GM19324 (cell line): Measurements from ENCODE around the gene TMUB1.
"Not testable (repeated sequence)": the region's sequence is repeated elsewhere in the genome, so short reads cannot be mapped to it uniquely, and the experiment has no call there.

Experiments used
- ATAC-seq: cut with Tn5 transposase; IDR thresholded peaks from one replicate; pipeline ENCODE4 v1.9.1; 2021; ENCODE audit warnings: mild to moderate bottlenecking, moderate library complexity; ENCODE audit not compliant: unreplicated experiment, low FRiP score

Gene TMUB1

DNA sequence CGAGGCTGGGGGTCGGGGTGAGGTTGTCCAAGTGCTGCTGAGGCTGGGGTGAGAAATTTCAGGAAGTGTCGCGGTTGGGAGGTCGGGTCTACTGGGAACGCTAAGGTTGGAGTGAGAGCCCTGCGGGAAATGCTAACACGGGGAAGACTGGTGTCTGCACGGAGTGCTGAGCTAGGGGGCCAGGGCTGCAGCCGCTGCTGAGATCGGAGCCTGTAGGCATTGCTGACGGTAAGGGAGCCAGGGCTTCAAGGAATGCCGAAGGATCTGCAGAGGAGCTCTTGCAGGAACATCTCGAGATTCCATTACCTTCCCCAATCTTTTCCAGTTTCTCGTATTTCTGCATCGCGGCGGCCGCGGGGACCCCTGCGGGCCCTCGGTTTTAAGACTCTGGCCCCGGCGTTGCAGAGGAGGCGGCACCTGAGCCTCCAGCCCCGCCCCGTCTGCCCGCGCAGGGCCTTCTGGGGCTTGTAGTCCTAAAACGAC lies 25.7 kb downstream of the TMUB1 start, which contains the start of gene CDK5:
Gene CDK5 (minus strand): TSS at position 392 of the 483 bp plus-strand sequence. CDS start 49 bp downstream, at position 343.
- peak; percentile 7 for ATAC-seq

DNA sequence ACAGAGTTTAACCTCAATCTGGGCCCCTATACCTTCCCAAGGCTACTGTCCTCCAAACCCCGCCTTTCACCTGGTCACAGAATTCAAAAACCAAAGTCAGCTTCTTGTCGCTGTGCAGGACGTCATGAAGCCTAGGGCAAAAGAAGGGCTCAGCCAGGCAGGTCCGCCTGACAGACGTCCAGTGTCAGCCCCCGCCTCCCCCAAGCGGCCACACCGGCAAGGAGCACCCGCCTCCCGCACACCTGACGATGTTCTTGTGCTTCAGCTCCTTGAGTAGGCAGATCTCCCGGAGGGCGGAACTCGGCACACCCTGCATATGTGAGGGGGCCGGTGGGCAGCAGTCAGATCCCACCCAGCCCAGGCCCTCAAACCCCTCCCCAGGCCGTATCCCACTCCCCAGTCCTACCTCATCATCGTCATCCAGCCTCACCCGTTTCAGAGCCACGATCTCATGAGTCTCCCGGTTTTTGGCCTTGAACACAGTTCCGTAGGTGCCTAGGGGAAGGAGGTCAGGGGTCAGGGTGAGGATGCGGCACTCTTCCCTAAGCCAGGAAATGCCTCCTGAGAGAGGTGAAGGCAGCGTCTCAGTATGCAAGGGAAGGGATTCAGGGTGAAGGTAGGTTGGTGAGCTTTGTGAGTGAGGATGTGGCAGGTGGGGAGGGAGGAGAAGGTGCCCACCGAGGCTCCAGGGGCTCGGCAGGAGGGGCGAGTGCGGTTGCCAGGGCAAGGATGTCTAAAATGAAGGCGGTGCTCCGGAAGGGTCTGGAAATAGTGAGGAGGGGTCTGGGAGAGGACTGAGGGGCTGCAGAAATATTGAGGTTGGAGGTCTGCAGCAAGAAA lies 26.4 kb downstream of the TMUB1 start:
- ATAC-seq, result no peak

DNA sequence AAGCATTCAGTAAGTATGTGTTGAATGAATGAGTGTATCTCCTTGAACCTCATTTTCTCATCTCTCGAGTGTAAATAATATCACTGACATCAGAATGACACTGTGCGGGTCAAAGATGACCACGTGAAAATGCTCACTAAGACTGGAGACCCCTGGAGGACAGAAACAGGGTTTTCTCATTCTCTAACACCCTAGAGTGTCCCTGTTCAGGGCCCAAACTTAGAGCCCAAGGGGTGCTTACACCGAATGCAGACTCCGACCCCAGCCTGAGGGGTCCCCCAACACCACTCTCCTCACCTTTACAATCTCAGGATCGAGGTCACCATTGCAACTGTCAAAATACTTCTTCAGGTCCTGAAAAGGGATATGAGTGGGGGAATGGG lies 27.0 kb downstream of the TMUB1 start:
- no peak for ATAC-seq

DNA sequence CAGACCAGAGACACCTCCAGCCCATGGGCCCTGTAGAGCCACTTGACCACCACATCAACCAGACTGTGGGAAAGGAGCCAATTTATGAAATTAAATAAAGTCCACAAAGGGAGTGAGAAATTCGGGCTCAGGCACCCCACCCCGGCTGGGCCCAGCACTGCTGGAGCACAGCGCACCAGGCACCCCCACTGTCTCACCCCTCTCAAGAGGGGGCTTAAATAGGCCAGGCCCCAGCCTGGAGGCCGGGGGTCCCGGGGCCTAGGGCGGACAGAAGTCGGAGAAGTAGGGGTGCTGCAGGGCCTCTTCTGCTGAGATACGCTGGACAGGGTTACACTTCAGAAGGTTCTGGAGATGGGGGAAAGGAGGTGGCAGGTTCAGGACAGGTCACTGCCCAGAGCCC lies 29.5 kb downstream of the TMUB1 start:
- ATAC-seq, result no peak

DNA sequence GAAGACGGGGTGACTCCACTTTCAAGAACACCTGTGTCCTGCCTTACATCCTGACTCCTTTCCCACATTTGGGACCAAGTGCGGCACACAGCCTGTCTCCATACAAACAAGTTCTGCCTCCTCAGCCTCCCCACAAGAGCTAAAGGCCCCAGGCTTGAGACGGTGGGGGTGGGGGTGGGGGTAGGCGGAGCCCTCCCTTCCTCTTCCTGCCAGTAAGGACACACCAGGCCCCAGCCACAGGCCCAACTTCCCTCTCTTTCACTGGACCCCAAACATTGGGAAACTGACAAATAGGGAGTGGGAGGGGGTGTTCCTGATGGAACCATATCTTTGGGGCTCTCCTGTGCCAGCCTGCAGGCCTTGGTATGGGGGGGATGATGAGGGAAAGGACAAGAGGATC lies 30.2 kb downstream of the TMUB1 start:
- no peak for ATAC-seq

DNA sequence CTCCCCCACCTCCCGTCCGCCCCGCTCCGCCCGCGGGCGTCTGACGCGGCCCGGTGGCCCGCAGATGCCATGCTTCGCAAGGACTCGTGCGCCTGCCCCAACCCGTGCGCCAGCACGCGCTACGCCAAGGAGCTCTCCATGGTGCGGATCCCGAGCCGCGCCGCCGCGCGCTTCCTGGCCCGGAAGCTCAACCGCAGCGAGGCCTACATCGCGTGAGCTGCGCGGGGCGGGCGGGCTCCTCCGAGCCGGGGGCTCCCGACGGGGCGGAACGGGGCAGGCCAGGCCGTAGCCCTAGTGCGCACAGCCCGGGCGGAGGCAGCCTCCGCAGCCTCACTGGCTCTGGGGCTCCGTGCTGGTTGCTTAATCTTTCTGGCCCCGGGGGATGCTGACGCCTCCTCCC lies 32.2 kb downstream of the TMUB1 start:
- no peak for ATAC-seq

DNA sequence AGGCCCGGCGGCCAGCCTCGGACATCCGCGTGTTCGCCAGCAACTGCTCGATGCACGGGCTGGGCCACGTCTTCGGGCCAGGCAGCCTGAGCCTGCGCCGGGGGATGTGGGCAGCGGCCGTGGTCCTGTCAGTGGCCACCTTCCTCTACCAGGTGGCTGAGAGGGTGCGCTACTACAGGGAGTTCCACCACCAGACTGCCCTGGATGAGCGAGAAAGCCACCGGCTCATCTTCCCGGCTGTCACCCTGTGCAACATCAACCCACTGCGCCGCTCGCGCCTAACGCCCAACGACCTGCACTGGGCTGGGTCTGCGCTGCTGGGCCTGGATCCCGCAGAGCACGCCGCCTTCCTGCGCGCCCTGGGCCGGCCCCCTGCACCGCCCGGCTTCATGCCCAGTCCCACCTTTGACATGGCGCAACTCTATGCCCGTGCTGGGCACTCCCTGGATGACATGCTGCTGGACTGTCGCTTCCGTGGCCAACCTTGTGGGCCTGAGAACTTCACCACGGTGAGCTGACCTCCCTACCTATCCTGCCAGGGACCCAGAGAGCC lies 34.3 kb downstream of the TMUB1 start:
- no peak for ATAC-seq

DNA sequence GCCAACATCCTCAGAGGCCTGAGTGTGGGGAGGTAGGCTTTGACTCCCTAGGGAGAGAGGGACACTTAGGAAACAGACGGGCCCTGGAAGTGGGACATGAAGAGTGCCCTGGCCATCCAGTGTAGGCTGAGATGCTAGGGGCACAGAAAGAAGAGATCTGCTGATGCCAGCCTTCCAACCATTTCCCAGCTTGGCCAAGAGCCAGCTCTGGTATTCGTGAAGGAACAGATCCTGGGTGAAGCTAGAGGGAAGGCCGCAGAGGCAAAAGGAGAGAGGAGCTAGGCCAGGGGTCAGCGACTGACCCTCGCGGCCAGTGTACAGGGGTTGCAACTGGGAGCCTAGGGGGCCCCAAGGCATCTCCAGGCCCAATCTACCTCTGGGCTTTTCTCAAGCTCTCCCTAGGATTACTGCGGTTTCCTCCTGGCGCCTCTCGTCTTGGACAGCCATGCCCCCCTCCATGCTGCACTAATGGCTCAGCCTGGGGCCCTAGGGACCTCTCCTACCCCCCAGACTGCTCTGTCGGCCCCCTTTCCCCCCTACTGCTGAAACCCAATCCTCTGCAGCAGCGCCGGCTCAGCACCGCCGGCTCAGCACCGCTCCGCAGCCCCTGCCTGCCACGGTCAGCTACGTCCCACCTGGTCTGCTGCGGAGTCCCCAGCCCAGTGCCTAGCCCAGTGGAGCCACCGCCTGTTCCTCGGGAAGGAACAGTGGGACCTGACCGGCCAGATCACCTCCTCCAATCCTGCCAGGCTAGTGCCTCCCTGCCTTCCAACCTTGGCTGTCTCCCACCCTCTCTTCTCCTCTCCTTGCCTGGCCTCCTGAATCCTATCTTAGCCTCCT lies 35.1 kb downstream of the TMUB1 start, which contains the start of gene ASIC3:
Gene ASIC3 (plus strand): TSS at position 556 of the 840 bp plus-strand sequence. CDS start 355 bp downstream, outside the sequence.
- ATAC-seq, result no peak

DNA sequence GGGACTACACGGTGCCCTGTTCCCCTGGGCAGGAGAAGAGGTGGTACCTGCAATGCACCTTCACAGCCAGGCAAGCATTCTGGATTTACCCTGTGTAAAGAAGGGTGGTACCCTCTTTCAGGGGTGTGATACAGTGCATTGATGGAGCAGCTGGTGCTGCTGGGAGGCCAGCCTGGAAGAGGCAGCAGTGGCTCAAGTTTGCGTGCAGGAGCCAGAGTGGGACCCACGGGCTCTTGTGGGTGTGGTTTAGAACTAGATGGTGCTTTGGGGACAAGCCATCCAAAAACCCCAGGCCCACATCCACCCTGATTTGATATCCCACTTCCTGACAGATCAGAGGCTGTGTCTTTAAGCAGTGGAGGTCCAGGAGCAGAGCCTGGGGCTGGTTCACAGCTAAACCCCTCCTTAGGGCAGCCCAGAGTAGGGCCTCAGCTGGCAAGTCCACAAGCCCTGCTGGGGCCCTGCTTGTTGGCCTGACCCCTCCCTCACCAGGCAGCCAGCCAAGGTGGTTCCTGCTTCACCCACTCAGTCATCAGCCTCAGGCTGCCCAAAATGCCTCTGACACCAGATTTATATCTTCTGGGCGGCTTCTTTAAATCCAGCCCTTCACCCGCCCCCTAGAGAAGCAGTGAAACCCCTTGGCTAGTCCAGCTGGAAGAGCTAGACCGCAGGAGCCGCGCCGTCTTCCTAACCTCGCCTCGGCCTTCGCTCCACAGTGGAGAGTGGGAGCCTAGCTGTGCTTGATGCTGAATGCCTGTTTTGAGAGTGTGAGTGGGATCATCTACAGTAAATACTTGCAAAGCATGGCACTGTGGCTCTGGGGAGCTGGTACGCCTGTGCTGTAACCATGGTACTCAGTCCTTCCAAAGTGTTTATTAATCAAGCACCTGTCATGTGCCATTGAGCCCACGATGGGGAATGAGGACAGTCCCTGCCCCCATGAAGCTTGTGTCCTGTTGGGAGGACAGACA lies 36.4 kb downstream of the TMUB1 start:
- no peak for ATAC-seq

DNA sequence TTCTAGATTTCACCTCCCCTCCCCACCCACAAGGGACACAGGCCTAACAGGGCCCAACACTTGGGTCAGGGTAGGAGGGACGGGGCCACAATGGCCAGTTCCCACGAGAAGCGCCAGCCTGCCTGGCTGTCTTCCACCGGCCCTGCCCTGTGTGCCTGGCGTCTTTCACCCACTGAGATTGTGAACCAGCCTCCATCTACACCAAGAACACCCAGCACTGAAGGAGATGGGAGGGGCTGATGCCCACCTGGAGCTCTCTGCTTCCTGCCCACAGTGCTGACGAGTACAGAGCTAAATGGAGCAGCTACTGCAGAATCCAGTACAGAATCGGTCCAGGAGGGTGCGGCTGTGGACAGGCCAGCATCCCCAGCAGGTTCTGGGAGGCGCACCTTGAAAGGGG lies 37.3 kb downstream of the TMUB1 start:
- no peak for ATAC-seq

DNA sequence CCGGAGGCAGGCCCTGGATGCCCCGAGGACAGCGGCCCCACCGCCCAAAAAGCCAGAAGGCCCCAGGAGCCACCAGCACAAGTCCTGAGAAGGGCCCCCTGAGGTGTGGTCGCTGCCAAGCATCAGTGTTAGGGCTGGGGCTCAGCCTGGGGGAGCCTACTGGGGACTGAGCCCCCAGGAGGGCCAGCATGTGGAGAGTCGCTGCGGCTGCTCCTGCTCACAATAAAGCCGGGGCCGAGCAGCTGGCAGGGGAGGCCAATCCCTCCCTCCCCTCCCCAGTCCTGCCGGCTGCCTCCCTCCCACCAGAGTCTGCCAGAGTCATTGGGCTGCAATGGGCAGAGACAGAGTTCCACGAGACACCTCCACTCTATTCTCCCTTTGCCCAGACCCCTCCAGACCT lies 38.0 kb downstream of the TMUB1 start:
- ATAC-seq, result no peak

DNA sequence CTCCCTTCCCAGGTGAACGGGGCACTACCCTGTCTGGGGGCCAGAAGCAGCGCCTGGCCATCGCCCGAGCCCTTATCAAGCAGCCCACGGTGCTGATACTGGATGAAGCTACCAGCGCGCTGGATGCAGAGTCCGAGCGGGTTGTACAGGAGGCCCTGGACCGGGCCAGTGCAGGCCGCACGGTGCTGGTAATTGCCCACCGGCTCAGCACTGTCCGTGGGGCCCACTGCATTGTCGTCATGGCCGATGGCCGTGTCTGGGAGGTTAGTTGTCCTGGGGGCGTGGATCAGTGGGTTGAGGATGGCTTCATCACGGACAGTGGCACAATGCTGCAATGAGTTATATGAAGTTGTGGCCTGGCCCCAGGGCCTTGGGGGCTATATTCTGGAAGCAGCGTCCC lies 39.3 kb downstream of the TMUB1 start:
- ATAC-seq, result no peak

DNA sequence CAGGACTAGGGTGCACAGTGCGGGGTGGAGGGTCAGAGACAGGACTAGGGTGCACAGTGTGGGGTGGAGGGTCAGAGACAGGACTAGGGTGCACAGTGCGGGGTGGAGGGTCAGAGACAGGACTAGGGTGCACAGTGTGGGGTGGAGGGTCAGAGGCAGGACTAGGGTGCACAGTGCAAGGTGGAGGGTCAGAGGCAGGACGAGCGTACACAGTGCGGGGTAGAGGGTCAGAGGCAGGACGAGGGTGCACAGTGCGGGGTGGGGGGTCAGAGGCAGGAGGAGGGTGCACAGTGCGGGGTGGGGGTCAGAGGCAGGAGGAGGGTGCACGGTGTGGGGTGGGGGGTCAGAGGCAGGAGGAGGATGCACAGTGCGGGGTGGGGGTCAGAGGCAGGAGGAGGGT lies 39.8 kb downstream of the TMUB1 start:
- not testable (repeated sequence) for ATAC-seq

DNA sequence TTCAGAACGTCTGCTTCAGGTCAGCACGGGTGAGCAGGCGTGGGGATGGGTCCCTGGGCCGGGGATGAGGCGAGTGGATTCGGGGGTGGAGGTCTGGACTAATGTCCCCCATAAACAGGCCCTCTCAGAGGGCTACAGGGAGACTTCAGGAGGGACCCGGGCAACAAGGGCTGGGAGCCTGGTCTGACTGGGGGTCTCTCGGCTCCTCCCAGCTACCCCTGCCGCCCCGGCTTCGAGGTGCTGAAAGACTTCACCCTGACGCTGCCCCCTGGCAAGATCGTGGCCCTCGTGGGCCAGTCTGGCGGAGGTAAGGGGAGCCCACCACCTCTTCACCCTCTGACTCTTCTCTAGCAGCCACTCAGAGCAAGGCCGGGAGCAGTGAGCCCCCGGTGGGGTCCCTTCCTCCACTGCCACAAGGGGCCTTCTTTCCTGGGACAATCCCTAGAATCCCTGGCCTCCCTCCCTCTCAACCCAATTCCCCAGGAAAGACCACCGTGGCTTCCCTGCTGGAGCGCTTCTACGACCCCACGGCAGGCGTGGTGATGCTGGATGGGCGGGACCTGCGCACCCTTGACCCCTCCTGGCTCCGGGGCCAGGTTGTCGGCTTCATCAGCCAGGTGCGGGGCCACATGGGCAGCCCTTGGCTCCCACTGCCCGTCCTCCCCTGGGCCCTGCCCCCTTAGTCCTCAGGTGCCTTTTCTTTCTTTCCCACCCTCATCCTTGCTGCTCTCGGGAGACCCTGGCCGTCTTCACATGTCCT lies 42.5 kb downstream of the TMUB1 start:
- no peak for ATAC-seq

DNA sequence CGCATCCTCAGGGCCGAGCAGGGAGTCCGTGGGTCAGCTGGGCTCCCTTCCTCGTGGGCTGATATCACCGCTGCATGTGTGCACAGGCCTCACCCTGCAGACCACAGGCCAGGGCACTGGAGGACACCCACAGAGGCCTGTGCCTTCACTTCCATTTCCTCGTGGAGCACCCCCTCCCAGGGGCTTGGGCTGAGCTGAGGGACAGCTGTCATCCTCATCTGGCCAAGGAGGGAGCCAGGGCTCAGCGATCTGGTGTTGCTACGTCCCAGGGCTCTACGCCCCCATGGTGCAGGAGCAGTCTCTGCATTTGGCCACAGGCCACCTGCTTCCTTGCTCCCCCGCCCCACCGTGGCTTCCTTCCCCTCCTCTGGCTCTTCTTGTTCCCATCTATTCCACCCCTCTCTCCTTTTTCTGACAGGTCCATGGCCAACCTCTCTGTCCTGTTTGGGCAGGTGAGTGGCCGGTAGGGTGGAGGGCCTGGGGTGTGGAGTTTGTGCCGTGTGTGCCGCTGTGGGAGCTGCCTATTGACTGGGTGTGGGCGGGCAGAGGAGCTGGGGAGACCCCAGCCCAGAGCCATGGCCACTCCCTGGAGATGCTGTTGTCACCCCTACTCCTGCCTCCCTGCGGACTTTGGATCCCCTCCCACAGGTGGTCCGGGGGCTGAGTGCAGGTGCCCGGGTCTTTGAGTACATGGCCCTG lies 43.3 kb downstream of the TMUB1 start:
- no peak for ATAC-seq

DNA sequence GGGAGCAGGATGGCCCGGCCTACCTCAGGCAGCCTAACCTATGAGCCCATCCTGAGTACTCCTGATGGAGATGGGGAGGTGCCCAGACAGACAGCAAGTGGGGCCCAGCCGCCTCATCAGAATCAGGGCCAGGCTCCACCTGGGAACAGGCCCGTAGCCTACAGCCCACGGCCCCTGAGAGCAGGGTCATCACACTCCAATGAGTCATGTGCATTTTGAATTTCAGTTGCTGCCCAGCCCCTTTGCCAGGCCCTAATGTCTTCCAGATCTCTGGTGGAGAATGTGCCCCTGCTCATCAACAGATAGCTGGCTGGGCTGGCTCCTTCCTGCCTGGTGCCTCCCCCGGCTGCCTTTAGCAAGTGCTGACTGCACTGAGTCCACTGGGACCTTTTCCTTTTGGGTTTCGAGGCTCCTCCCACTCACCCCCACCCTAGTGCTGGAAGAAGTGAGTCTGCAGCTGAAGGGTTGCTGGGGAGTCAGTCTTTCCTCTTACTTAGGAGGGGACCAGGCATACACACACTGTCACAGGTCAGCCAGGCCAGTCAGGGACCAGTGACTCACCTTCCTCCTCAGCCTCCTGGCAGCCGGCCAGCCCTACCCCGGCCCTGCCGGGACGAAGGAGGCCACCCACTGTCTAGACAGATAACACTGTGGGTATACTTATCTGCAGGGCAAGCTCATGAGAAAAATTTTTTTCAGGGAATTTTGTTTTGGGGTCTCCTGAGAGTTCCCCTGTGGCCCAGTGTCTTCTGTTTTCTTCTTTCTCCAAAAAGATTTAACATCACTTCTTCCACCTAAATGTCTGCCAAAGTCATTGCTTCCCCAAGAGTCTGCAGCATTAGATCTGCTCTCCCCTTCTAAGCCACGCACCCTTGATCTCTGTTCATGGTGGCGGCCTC lies 44.1 kb downstream of the TMUB1 start:
- ATAC-seq, result no peak

DNA sequence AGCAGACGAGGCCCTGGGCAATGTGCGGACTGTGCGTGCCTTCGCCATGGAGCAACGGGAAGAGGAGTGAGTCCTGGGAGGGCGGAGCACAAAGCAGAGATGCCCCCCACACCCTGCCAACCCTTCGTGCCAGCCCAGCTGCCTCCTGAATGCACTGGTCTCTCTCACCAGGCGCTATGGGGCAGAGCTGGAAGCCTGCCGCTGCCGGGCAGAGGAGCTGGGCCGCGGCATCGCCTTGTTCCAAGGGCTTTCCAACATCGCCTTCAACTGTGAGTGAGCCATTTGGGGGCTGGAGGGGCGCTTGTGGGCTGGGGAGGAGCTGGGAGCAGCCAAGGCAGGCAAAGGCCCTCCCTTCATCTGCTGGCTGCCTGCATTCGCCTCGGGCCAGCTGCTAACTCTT lies 47.4 kb downstream of the TMUB1 start:
- ATAC-seq, result no peak
